ENCODE results near the gene NAALADL2.
"Not testable (repeated sequence)": the region's sequence is repeated elsewhere in the genome, so short reads cannot be mapped to it uniquely, and the experiment has no call there.

The NAALADL2 gene

DNA sequence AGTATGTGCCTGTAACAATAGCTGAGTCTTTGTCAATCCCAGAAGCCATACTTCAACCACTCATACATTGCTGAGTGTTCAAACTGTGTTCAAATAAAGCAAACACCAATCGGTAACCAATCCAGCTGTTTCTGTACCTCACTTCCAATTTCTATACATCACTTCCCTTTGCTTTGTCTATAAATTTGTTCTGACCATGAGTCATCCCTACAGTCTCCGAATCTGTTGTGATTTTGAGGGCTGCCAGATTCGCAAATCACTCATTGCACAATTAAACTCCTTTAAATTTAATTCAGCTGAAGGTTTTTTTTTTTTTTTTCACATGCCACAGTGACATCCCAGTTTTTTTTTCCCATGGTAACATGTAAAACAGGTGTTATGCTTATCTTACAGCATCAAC, 870.3 kb downstream of the NAALADL2 start:
- FAIRE-seq = no peak

DNA sequence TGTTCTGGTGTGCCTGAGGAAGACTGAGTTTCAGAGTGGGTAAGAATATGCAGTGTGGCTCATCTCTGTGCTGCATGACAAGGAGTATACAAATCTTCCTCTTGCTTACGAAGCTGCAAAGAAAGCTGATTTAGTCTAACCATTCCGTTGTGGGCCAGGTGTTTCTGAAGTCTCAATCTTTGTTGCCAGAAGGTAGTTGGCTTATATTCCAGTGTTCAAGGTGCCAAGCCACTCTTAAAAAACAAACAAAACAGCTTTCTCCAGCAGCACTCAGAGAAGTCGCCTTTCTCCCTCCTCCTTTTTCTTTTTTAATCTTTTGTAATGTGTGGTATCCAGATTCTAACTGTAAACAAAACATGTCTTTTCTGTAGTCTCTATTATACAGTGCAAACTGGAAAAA, 872.4 kb downstream of the NAALADL2 start:
- FAIRE-seq = no peak

DNA sequence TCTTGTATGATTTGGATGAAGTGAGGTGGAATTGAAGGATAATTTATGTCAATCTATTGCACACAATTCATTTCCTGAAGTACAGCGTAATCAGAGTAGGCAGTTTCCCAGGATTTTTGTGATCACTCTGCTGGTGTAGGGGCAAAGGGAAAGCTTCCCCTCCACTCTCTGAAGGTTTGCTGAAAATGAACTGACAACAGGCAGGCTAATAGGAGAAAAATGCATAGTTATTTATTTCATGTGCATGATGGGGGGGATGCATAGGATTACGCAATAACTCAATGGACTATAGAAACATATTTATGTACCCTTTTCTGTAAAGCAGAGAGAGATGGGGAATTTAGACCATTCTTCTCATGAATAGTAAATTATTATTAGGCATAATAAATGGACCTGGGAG, 872.9 kb downstream of the NAALADL2 start:
- no peak for FAIRE-seq

DNA sequence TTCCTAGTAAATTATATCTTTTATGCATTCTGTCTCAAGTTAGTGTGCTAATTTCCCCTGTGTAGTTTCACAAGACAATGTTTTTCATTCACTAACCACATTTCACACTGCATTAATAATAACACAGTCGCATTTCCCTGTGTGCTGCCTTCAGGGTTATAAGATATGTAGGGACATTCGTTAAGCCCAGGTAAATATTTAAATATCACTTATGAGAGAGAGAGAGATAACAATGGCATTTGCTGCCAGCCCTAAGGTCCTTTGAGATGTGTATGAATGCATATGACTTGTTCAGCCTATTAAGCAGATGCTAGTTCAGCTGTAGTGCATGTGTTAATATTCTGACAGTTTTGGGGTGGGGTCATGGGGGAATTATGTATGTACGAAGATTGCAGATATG, 876.7 kb downstream of the NAALADL2 start:
- FAIRE-seq = no peak

DNA sequence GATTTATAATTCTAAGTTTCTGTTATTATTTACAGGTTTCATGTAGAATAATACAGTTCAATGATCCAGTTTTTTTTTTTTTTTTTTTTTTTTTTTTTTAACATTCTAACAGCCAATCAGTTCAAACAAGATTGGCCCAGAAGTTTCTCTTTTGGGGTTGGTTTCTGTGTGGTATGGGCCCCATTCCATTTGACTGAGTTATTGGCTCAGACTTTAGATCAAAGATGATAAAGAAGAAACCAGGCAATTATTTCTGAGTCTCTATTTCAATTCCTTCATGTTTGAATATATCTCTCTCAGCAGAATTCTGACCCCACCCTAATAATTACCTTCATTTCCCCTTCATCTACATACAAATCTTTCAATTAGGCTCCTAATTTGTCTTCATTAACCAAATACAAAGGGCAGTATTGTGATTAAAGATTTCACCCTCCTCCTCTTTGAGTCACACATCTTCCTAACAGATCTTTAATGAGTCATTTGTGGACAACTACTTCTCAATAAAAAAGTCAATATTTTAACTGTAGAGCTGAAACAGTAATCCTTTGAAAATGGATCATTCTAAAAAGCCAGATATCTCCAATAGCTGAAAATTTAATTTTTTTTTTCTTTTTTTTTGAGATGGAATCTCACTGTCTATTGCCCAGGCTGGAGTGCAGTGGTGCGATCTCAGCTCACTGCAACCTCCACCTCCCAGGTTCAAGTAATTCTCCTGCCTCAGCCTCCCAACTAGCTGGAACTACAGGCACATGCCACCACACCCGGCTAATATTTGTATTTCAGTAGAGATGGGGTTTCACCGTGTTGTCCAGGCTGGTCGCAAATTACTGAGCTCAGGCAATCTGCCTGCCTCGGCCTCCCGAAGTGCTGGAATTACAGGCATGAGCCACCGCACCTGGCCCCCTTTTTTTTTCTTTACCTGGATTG, 878.8 kb downstream of the NAALADL2 start:
- no peak for FAIRE-seq

DNA sequence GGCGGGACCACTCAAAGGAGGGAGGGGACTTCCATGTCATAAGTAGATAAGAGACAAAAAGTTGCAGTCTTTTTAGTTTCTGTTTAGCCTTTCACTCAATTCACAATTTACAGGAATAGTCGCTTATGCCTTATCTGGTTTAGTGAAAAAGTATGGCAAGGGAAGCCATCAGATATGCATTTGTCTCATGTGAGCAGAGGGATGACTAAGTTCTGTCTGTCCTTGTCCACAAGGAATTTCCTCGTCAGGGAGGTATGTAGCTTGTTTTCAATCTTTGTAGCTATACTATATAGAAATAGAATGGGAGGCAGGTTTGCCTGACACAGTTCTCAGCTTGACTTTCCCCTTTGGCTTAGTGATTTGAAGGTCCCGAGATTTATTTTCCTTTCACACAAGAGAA, 882.8 kb downstream of the NAALADL2 start:
- FAIRE-seq = no peak

DNA sequence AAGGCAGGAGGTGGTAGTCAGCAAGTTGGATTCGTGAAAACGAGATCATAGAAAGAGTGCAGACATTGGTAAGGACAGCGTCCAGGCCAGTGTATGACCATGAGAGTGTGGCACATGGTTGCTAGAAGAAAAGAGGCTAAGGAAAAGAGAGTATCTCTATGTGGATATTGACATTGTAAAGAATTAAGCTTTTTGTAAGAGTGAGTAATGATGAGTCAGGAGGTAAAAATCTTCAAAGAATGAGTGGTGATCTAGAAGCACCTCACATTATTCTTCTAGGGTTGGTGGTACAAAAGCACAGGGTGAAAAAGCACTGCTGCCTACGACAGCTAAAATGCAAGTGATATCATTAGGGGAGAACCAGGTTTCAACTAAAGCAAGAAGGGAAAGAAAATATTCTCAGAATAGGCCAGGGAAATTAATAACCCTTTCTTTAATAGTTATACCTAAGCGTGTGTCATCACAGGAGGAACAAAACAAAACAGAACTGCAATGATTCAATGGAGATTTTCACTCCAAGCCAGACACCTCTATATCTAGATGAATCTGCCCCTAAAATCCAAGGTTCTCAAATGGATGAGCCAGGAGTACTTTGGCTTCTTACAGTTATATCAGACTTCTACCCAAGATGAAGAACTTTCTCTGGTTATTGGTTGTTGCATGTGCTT, 884.7 kb downstream of the NAALADL2 start:
- FAIRE-seq = no peak

DNA sequence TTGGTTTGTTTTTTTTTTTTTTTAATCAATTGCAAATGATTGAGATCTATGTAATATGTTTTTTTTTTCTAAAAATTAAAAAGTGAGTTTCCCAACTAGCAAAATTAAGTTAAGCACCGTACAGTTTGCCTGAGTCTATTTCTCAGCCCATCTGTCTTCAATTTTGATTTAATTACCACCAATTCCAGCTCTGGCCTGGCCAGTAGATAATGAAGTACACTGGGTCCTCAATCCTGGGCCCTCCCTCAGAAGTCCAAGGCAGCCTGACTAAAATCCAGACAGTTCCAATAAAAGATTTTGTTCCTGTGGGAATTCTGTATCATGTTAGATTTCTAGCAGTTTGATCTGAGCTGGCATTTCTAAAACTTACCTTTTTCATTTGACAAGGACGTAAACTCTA, 887.2 kb downstream of the NAALADL2 start:
- no peak for FAIRE-seq

DNA sequence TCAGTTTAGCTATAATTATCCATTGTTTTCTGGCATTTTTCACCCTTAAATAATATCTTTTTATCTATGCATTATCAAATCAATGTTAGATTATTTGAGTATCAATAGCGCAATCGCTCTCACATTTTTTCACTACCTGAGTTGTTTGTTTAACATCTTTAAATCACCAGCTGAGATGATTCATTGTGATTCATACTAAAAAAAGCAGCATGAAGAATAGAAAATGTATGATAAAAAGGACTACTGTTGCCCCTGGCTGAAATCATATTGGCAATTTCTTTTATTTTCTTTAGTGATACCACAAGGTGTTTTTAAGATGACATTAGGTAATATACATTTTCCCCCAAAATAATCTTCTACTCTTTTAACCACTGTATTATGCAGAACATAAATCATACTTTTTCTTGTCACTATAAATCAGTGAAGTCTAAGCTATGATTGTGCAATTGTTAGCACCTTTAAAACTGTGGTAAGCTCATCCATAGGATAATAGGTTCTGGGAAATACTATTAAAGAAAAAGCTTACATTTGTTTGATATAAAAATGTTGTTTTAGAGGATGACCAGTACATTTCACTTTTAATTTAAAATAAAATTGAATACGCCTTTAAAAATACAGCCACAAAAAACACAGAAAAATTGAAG, 889.1 kb downstream of the NAALADL2 start:
- FAIRE-seq = no peak

DNA sequence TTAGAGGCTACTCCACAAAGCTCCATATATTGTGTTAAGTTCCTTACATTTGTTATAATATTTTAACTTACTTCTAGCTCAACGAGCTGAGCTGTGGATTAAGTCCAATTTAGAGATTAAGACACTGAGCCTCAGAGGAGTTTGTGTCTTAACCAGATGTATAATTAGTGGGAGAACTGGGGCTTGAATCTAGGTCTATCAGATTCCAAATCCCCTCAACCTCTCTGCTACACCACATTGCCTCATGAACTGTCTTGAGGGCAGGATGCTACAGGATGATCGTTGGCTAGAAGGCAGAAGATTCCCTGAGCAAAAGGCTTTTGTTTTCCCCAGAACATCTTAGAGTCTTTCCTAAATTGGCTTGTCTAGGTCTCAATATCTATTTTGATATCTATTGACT, 890.8 kb downstream of the NAALADL2 start:
- no peak for FAIRE-seq

DNA sequence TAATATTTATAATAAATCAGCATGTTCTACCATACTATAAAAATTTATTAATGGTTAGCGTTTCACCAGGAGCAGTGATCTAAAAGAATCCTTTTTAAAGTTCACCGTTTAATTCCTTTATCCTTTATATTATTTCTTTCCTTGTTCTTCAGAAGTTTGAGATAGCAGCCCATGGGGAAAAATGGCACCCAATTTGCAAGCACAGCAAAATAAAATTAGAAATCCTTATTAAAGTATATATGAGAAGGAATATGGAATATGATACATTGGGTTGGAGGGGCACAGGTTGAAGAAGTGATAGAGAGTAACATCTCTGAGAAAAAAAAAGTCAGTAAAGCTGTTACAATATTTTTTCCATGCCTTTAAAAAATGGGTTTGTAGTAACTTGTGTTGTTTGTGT, 892.0 kb downstream of the NAALADL2 start:
- no peak for FAIRE-seq

DNA sequence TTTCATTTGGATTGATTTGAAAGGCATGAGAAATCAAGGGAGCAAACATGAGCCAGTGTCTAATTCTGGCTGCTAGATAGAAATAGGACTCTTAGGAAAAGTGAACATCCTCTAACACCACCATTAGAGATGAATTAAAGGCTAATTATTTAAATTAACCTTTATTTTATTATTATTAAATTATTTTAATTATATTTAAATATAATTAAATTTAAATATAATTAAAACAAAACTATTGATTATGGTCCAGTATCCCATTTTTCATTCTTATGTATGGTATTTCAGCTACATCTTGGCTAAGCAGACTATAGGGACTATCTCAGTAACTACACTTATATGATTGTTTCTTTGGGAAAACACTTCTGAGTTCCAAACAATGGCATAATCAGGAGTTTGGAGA, 904.8 kb downstream of the NAALADL2 start:
- FAIRE-seq = no peak

DNA sequence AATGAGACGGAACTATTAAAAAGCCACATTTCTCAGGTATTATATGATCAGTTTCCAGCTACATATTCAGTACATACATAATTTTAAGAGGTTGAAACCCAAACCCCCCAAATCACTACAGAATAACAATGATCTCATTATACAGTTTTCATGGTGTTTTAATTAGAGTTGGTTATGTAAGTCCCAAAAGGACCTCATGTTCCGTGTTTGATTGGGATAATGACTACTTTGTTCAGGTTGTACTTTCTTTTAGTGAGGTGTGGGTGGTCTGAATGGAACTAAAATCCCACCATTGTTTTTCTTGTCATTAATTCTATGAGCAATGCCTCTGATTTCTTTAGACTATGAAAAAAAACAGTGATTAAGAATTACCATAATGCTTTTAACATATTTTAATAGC, 905.6 kb downstream of the NAALADL2 start:
- no peak for FAIRE-seq

DNA sequence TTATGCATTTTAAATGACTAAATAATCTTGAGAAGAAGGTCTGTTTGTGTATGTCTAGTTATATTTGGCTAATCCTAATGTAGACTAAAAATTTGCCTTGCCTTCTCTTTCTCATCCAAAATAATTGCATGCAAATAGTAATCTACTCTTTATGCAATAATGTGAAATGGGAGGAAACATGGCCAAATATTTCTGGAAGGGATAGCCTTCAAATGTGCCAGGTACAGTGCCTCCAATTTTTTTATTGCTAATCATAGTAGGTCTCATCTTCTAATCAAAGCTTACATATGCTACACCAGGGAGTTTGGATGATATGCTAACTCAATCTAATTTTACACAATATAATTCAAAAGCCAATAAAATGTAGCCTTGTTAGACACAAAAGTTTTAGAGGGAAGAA, 911.3 kb downstream of the NAALADL2 start:
- no peak for FAIRE-seq

DNA sequence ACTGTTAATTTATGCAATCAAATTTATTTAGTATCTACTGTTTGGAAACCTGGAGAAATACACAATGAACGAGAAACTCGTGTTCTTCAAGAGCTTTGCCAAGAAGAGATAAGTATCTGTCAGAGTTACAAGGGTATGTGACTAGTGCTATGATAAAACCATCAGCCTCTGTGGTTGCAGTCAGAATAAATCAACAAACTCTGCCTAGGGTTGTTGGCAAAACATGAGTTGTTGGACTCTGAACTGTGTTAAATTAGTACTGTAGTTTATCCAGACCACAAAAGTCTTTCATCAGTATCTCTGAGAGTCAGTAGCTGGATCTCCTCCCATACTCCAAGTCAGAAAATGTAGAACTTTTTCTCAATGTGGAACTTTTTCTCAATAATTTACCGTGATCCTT, 918.4 kb downstream of the NAALADL2 start:
- no peak for FAIRE-seq

DNA sequence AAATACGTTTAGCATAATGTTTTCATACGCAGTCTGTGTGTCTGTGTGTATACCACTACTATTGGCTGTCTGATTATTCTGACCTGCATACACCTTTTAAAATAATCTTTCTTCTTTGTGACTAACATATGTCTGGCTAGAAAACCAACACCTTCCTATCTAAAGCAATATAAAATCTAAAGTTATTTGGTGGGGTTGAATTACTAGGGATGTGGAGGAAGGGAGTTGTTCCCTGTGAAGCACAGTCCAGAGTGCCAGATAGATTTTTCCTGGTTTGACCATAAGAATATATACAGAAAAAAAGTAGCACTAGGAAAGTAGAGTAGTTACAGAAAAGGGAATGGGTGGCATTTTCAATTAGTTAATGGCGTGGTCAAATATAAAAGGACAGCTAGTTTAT, 918.8 kb downstream of the NAALADL2 start:
- no peak for FAIRE-seq

DNA sequence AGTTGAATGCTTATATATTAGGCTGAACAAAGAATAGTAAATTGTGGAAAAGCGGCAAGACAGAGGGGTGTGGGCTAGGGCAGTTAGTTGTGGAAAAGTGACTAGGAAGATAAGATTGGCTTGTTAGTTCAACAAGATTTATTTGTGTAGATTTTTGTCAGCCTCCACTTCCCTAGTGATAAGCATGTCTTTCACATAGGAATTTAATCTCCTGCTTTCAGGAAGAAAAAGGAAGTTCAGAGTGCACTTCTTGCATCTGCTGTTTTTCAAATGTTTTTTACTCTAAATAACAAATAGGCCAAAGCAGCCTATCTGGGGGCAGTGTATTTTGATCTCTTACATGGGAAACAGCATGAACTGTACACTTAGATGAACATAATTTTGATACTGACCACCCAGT, 919.9 kb downstream of the NAALADL2 start:
- FAIRE-seq = no peak

DNA sequence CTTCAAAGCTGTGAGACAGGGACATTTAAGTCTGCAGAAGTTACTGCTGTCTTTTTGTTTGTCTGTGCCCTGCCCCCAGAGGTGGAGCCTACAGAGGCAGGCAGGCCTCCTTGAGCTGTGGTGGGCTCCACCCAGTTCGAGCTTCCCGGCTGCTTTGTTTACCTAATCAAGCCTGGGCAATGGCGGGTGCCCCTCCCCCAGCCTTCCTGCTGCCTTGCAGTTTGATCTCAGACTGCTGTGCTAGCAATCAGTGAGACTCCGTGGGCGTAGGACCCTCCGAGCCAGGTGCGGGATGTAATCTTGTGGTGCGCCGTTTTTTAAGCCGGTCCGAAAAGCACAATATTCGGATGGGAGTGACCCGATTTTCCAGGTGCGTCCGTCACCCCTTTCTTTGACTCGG, 928.0 kb downstream of the NAALADL2 start:
- not testable (repeated sequence) for FAIRE-seq

DNA sequence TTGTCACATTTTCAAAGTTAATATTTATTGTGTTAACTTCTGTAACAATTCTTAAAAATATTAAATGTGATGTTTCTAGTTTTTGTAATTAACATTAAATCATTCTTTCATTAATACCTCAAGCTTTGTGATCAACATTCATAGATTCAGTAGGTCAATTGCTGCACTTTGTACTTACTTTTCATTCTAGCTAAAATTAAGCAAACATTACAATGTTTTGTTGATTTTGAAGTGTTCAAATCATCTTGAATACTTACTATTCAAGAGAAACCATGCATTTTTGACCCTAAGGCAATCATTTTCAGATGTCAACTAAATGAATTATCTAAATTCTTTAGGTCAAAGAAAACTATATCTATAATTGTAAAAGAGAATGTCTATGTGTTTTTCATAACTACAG, 933.1 kb downstream of the NAALADL2 start:
- no peak for FAIRE-seq

DNA sequence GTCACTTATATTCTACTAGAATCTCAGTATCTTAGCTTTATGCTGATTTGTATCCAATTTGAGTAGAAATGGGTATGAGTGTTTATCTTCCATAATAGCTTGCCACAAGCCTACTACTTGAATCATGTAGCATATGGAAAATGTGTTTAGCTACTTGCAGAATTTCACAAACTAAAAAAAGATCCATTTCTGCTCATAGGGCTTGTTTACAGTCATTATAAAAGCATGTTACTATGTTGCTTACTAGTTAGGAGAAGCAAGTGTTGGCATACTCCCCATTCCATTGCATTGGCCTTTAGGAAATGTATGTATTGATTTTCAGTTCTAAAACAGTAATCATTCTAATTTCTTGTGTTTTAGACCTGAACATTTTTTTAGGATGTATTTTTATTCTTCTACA, 939.2 kb downstream of the NAALADL2 start:
- no peak for FAIRE-seq

DNA sequence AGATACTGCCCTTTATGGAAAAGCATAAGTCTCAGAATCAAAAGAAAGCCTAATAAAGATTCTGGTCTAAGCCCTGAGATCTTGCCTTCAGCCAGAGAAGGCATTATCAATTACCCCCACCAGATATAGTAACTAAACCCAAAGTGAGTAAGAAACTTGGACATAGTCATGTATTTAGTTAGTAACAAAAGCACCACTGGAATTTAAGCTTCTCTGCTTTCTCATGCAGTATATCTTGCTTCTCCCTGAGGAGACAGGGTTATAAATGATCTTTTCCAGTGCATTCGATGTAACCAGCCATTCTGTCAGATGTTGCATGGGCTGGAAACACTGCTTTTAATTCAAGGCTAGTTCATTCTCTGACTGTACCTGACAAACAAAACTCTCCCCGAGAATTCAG, 946.7 kb downstream of the NAALADL2 start:
- no peak for FAIRE-seq

DNA sequence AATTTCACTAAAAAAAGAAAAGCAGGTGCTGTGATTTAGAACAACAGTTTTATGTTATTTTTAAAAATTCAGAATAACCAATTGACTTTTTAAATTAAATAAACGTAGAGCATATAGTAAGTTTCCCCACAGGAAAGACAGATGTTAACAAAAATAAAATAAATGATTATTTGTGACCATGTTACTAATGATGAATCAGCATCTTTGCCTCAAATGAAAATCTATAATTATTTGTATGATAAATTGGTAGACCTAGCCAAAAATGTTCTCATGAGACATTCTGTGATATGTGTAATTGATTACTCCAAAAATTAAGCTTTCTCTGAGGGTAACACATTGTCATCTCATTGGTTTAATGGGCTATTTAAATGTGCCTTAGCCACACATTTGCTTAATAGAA, 948.0 kb downstream of the NAALADL2 start:
- FAIRE-seq = no peak

DNA sequence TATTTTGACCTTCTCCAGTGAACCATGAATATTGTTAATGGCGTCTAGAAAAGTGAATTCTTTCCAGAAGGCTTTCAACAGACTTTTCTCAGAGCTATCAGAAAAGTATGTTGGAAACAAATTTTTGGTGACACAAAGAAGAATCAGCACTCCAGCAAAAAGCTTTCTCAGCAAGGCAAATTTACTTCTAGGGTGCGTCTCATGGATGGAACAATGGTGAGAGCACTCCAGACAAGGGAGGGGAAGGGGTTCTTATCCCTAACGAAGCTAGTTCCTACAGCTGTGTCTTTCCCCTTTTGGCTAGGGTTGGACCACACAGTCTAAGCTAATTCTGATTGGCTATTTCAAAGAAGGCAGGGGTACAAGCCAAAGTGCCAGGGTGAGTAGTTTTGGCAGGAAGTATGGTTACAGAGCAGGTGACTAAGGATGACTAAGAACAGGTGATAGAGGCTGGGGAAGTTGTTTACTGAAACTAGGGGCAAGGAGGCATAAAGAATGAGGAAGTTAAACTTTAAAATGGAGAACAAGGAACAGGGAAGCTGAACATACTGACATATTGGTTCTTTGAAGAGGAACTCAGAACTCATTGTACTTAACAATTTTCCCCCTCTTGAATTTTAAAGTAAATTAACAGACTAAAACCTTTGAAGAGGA, 959.8 kb downstream of the NAALADL2 start:
- FAIRE-seq = no peak
